ENCODE results near the gene ZNF57.

GRCh38 chr19:2923510-2923909 lies 22.8 kb downstream of the ZNF57 start:
- no peak for TF ChIP-seq POLR2A (IDR thresholded peaks at IDR 0.05)
- TF ChIP-seq CTCF (IDR thresholded peaks at IDR 0.05): no peak
